PC-3 (cell line): ENCODE measurements around the gene S100A7. TPM values are rescaled to one million over a fixed set of nuclear protein-coding genes. Genes with fewer than 3 reads are reported as not detected.

Source experiments
- ATAC-seq: fragments of 200-7000 bp; cut with Tn5 transposase; 2 replicates; pipeline ENCODE4 v1.9.1; 2020; ENCODE audit warnings: mild to moderate bottlenecking, moderate library complexity
- BruUV-seq: library from RNA; stranded (reverse); fragments of 400-500 nt; replicated peaks from 2 replicates; lab custom pipeline; 2021; lab: Mats Ljungman, UMichigan
- CTCF ChIA-PET: fragments of 300-600 bp; sonication (Branson Sonifier 250); formaldehyde crosslinking; loops from one replicate; lab custom pipeline; 2022; ENCODE audit warnings: antibody characterized with exemption; lab: Charles Lee
- POLR2A ChIA-PET: fragments of 300-600 bp; sonication (Branson Sonifier 250); formaldehyde crosslinking; loops from one replicate; lab custom pipeline; 2022; ENCODE audit warnings: antibody characterized with exemption; ENCODE audit not compliant: unreplicated experiment; lab: Charles Lee
- DNase-seq: peaks from one replicate; pipeline ENCODE4 v3.0.0-alpha.2; 2015
- H2AFZ ChIP-seq: fragments of 300-600 bp; sonication (generic); 2 replicates; pipeline ENCODE4 v1.6.0; 2016; ENCODE audit warnings: antibody characterized with exemption, low read length
- H3F3A ChIP-seq: fragments of 300-600 bp; sonication (generic); one replicate; pipeline ENCODE4 v1.6.0; 2017; ENCODE audit warnings: antibody characterized with exemption, low read length, control low read depth, mild to moderate bottlenecking; ENCODE audit not compliant: unreplicated experiment
- H3K27ac ChIP-seq: fragments of 300-600 bp; sonication (generic); 2 replicates; pipeline ENCODE4 v1.5.1; 2016; ENCODE audit warnings: mild to moderate bottlenecking, low read length
- H3K27me3 ChIP-seq: fragments of 300-600 bp; sonication (generic); 2 replicates; pipeline ENCODE4 v1.6.1; 2016; ENCODE audit warnings: low read length, mixed read lengths
- H3K36me3 ChIP-seq: fragments of 300-600 bp; sonication (generic); 2 replicates; pipeline ENCODE4 v1.6.1; 2016; ENCODE audit warnings: low read depth, mixed run types, low read length, mixed read lengths
- H3K4me1 ChIP-seq: fragments of 300-600 bp; sonication (generic); 2 replicates; pipeline ENCODE4 v1.5.1; 2016; ENCODE audit warnings: low read length; ENCODE audit not compliant: insufficient read depth
- H3K4me2 ChIP-seq: fragments of 300-600 bp; sonication (generic); 2 replicates; pipeline ENCODE4 v1.6.0; 2016; ENCODE audit warnings: low read length
- H3K4me3 ChIP-seq: fragments of 300-600 bp; sonication (generic); 2 replicates; pipeline ENCODE4 v1.5.1; 2016; ENCODE audit warnings: mild to moderate bottlenecking, low read length, mixed read lengths
- H3K79me2 ChIP-seq: fragments of 300-600 bp; sonication (generic); 2 replicates; pipeline ENCODE4 v1.6.1; 2017; ENCODE audit warnings: low read length, mixed read lengths
- H3K9ac ChIP-seq: fragments of 300-600 bp; sonication (generic); 2 replicates; pipeline ENCODE4 v1.6.0; 2016; ENCODE audit warnings: mild to moderate bottlenecking, low read length
- H3K9me2 ChIP-seq: fragments of 300-600 bp; sonication (generic); replicated peaks from 2 replicates; pipeline ENCODE4 v1.6.1; 2016; ENCODE audit warnings: mixed run types, low read length, mixed read lengths
- H3K9me3 ChIP-seq: fragments of 300-600 bp; sonication (generic); 2 replicates; pipeline ENCODE4 v1.6.1; 2016; ENCODE audit warnings: low read length, mixed read lengths
- H4K20me1 ChIP-seq: fragments of 300-600 bp; sonication (generic); 2 replicates; pipeline ENCODE4 v1.6.1; 2016; ENCODE audit warnings: low read length, mixed read lengths
- CTCF ChIP-seq: fragments of 300-600 bp; sonication (generic); conservative IDR thresholded peaks from 2 replicates; pipeline ENCODE4 v1.5.1; 2017; ENCODE audit warnings: antibody characterized with exemption, low read depth, mild to moderate bottlenecking, low read length
- EZH2 ChIP-seq: fragments of 300-600 bp; sonication (generic); IDR thresholded peaks from one replicate; pipeline ENCODE4 v1.6.1; 2017; ENCODE audit warnings: antibody characterized with exemption, mild to moderate bottlenecking, low read length; ENCODE audit not compliant: unreplicated experiment
- EZH2phosphoT487 ChIP-seq: fragments of 300-600 bp; sonication (generic); IDR thresholded peaks from 2 replicates; pipeline ENCODE4 v1.6.1; 2018; ENCODE audit warnings: mild to moderate bottlenecking, antibody characterized with exemption, low read length, borderline replicate concordance
- intact Hi-C: fragments of 100-400 bp; cut with micrococcal nuclease; formaldehyde crosslinking; loops from 2 replicates; pipeline ENCODE4 v1.9.0; 2023
- total RNA-seq: library from RNA; depleted of rRNA; stranded (reverse); fragments of >200 nt; gene quantifications from 2 replicates; pipeline ENCODE4 v1.2.3, GENCODE V29; 2014

S100A7 gene
- total RNA-seq, 1 experiment from 2014 or later = not detected

- H3K27me3 ChIP-seq = peaks cover 72% of the 10 kb centered on the region
- no peak for ATAC-seq
- no peaks in the 10 kb centered on the region for H3K9me2 ChIP-seq
- no peaks in the 10 kb centered on the region for H3K4me1 ChIP-seq
- ChIA-PET POLR2A (no interaction called here), CTCF (no interaction called here)
- no peak overlapping the region for H3K4me3 ChIP-seq
- H3K4me2 ChIP-seq = no peak overlapping the region
- H3K36me3 ChIP-seq = no peaks in the 10 kb centered on the region
- H3K9me3 ChIP-seq = no peaks in the 10 kb centered on the region
- TF ChIP-seq EZH2phosphoT487 (no peak), EZH2 (no peak), CTCF (no peak)
- BruUV-seq = no TSS peak
- no peak for DNase-seq
- no peaks in the 10 kb centered on the region for H3F3A ChIP-seq
- no peak overlapping the region for H3K9ac ChIP-seq
- intact Hi-C loops = no loop called here
- H2AFZ ChIP-seq = no peak overlapping the region
- H3K79me2 ChIP-seq = no peaks in the 10 kb centered on the region
- H3K27ac ChIP-seq = no peak overlapping the region
- H4K20me1 ChIP-seq = no peaks in the 10 kb centered on the region
Observed at GRCh38 chr1:153431427-153431826, 29.0 kb downstream of the S100A7 start.

- Histone ChIP-seq H4K20me1 (no peaks in the 10 kb centered on the region), H3K36me3 (no peaks in the 10 kb centered on the region), H3K4me1 (no peaks in the 10 kb centered on the region), H3K9me3 (no peaks in the 10 kb centered on the region), H3K4me2 (no peak overlapping the region), H3K27me3 (peaks cover 72% of the 10 kb centered on the region), H3K9ac (no peak overlapping the region), H3K27ac (no peak overlapping the region), H3K79me2 (no peaks in the 10 kb centered on the region), H2AFZ (no peak overlapping the region), H3F3A (no peaks in the 10 kb centered on the region), H3K9me2 (no peaks in the 10 kb centered on the region), H3K4me3 (no peak overlapping the region)
- no TSS peak for BruUV-seq
- intact Hi-C loops = no loop called here
- ChIA-PET CTCF (no interaction called here), POLR2A (no interaction called here)
- DNase-seq = no peak
- no peak for ATAC-seq
- no peak for TF ChIP-seq EZH2
- no peak for TF ChIP-seq EZH2phosphoT487
- no peak for TF ChIP-seq CTCF
Observed at GRCh38 chr1:153431002-153431401, 29.4 kb downstream of the S100A7 start.

GRCh38 chr1:153430561-153430960, 29.9 kb downstream of the S100A7 start:
- BruUV-seq = no TSS peak
- CTCF ChIA-PET = no interaction called here
- no peak for TF ChIP-seq EZH2
- no peak for TF ChIP-seq EZH2phosphoT487
- no peak for TF ChIP-seq CTCF
- Histone ChIP-seq H3K9me2 (no peaks in the 10 kb centered on the region), H3K79me2 (no peaks in the 10 kb centered on the region), H3K36me3 (no peaks in the 10 kb centered on the region), H3K27me3 (peaks cover 71% of the 10 kb centered on the region), H3K9ac (no peak overlapping the region), H2AFZ (no peak overlapping the region), H3F3A (no peaks in the 10 kb centered on the region), H3K4me3 (no peak overlapping the region), H4K20me1 (no peaks in the 10 kb centered on the region), H3K4me2 (no peak overlapping the region), H3K27ac (no peak overlapping the region), H3K9me3 (no peaks in the 10 kb centered on the region), H3K4me1 (no peaks in the 10 kb centered on the region)
- ATAC-seq (no peak), DNase-seq (no peak)
- POLR2A ChIA-PET = no interaction called here
- intact Hi-C loops = no loop called here
